Esophagus muscularis mucosa (tissue), 4 donors: Measurements from ENCODE around the gene CCR8. TPM values are rescaled to one million over a fixed set of nuclear protein-coding genes. Genes with fewer than 3 reads are reported as not detected.

ENCODE experiments used
- DNase-seq: peaks from one replicate; pipeline ENCODE4 v3.0.0-alpha.2; 2017; ENCODE audit errors: extremely low spot score
- H3K27ac ChIP-seq, 4 donors: fragments of 200-600 bp; sonication (generic); replicated peaks in 1 of 4; 1 replicate in 3 of 4; 2 replicates in 1 of 4; pipeline ENCODE4 v1.5.1; 2016 to 2019; ENCODE audit warnings: mild to moderate bottlenecking in 1 of 4
- H3K27me3 ChIP-seq, 4 donors: fragments of 200-600 bp; sonication (generic); one replicate each; pipeline versions ENCODE4 v1.5.1 to v1.6.0; 2016 to 2019
- H3K36me3 ChIP-seq, 4 donors: fragments of 200-600 bp; sonication (generic); one replicate each; pipeline ENCODE4 v1.5.1; 2016 to 2019
- H3K4me1 ChIP-seq, 4 donors: fragments of 200-600 bp; sonication (generic); one replicate each; pipeline ENCODE4 v1.5.1; 2016 to 2019
- H3K4me3 ChIP-seq, 4 donors: fragments of 200-600 bp; sonication (generic); 1 replicate in 2 of 4; 2 replicates in 2 of 4; pipeline ENCODE4 v1.5.1; 2016 to 2019; ENCODE audit warnings: mild to moderate bottlenecking in 4 of 4, moderate library complexity in 1 of 4
- H3K9me3 ChIP-seq, 4 donors: fragments of 200-600 bp; sonication (generic); 1 replicate in 3 of 4; 2 replicates in 1 of 4; pipeline ENCODE4 v1.5.1; 2016 to 2019
- CTCF ChIP-seq, 3 experiments: fragments of 200-600 bp in 2 of 3; fragments of 450-650 bp in 1 of 3; sonication (generic) in 2 of 3; IDR thresholded peaks; one replicate each; pipeline ENCODE4 v1.5.1; 2017 to 2019; ENCODE audit warnings: antibody characterized with exemption in 3 of 3, mild to moderate bottlenecking in 2 of 3, moderate library complexity in 1 of 3
- EP300 ChIP-seq: sonication (generic); formaldehyde crosslinking; IDR thresholded peaks from one replicate; pipeline ENCODE4 v1.6.1; 2017; ENCODE audit warnings: antibody characterized with exemption
- POLR2A ChIP-seq: fragments of 450-650 bp; IDR thresholded peaks from one replicate; pipeline ENCODE4 v1.6.1; 2017; ENCODE audit warnings: antibody characterized with exemption, moderate library complexity, mild to moderate bottlenecking, low read depth
- POLR2AphosphoS5 ChIP-seq, 2 donors: sonication (generic); formaldehyde crosslinking; IDR thresholded peaks; one replicate each; pipeline ENCODE4 v1.6.1; 2017; ENCODE audit warnings: antibody characterized with exemption in 2 of 2
- WGBS: methylation state at CpG from one replicate; pipeline ENCODE4 v1.1.5; 2018; 5-methylcytosine and 5-hydroxymethylcytosine counted together
- intact Hi-C: fragments of 100-400 bp; cut with DNase I; formaldehyde crosslinking; loops from one replicate; pipeline ENCODE4 v1.15.1; 2023
- total RNA-seq, 4 donors: library from RNA; depleted of rRNA; stranded (reverse); fragments of >200 nt; gene quantifications; one replicate each; pipeline versions ENCODE4 v1.1.0 to v1.2.1, GENCODE V29; 2016

CCR8 gene
- total RNA-seq, 4 donors from 2014 or later = not detected

- TF ChIP-seq POLR2A = no peak
- TF ChIP-seq EP300 = no peak
- TF ChIP-seq CTCF (IDR thresholded peaks at IDR 0.05) = peak; percentile 86 to 98 (median 90)
- peak in 1 of 2 donors; percentile 6 for TF ChIP-seq POLR2AphosphoS5 (IDR thresholded peaks at IDR 0.05)
- peak; percentile 95 for DNase-seq
- intact Hi-C loops = loop anchor here (5.0 kb wide), 1 partner anchor 165 kb away; no protein-coding TSS in a partner anchor
- Histone ChIP-seq H3K27me3 (no peaks in the 10 kb centered on the region), H3K4me1 (peaks cover 0 to 11% (median 4%) of the 10 kb centered on the region in 4 donors), H3K36me3 (no peaks in the 10 kb centered on the region), H3K27ac (no peak overlapping the region), H3K9me3 (no peaks in the 10 kb centered on the region), H3K4me3 (no peak overlapping the region)
- WGBS = 40% methylated on average over 1 of the region's 5 CpGs
These were observed 37.6 kb upstream of the CCR8 start for GRCh38 chr3:39291903-39292329.

DNA sequence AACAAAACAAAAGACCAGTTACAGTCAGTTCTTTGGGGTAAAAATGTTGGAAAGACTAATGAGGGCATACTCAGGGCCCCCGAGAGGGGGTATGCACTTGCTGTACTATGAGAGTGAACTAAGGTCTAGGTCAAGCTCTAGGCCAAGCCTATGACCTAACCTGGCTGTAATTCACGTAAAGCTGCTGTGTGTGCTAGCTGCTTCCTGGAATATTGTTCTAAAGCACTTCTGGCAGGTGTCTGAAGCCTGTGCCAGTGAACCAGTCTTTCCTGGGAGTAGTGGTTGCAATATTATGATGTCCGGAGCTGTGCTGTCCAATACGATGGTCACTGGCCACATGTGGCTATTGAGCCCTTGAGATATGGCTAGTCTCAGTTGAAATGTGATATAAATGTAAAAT, 36.5 kb upstream of the CCR8 start:
- H3K4me1 ChIP-seq = peaks cover 0 to 11% (median 4%) of the 10 kb centered on the region in 4 donors
- no peak overlapping the region for H3K4me3 ChIP-seq
- H3K9me3 ChIP-seq = no peaks in the 10 kb centered on the region
- no peak for DNase-seq
- TF ChIP-seq EP300 (no peak), CTCF (IDR thresholded peaks at IDR 0.05) (no peak), POLR2AphosphoS5 (IDR thresholded peaks at IDR 0.05) (no peak), POLR2A (no peak)
- no peaks in the 10 kb centered on the region for H3K36me3 ChIP-seq
- 88% methylated on average over 4 of the region's 4 CpGs for WGBS
- no peak overlapping the region for H3K27ac ChIP-seq
- no peaks in the 10 kb centered on the region for H3K27me3 ChIP-seq
- intact Hi-C loops = loop anchor here (5.0 kb wide), 1 partner anchor 166 kb away; no protein-coding TSS in a partner anchor

DNA sequence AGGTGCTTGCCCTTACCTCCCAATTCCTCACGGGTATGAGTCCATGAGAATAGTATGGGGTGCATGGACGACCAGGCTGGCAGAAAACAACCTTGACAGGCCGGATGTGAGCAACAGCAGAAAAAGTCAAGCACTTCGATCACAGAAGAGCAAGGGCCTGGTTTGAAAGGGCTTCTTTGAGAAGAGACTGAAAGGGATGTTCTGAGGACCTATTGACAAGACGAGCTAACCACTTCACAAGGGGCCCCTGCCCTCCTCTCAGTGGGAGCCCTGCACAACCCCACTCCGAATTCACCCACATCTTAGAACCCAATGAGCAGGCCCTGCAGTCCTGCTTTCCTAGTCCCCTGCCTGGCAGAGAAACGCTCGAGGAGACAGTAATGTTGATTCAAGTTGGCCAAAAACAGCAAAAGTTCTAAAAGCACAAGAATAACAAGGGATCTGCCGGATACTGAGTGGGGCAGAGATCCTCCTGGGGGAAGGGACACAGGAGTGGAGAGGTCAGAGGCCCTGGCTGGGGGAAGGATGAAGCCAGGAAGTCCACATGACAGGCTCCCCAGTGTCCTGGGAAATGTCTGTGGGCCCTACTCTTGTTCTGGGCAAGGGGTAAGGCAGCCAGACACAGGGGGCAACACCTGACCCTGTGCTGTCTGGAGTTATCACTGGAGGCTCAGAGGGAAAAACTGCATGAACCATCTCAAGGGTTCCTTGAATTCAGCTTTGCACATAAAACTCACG, 34.9 kb upstream of the CCR8 start:
- no peak overlapping the region for H3K4me3 ChIP-seq
- H3K27ac ChIP-seq = no peak overlapping the region
- H3K4me1 ChIP-seq = peaks cover 0 to 11% (median 4%) of the 10 kb centered on the region in 4 donors
- no peaks in the 10 kb centered on the region for H3K36me3 ChIP-seq
- intact Hi-C loops = loop anchor here (5.0 kb wide), 1 partner anchor 167 kb away; no protein-coding TSS in a partner anchor
- TF ChIP-seq EP300 = no peak
- no peak for TF ChIP-seq POLR2A
- TF ChIP-seq POLR2AphosphoS5 (IDR thresholded peaks at IDR 0.05) = no peak
- no peak for TF ChIP-seq CTCF (IDR thresholded peaks at IDR 0.05)
- WGBS = 61% methylated on average over 9 of the region's 10 CpGs
- peaks cover 0 to 13% (median 0%) of the 10 kb centered on the region in 4 donors for H3K9me3 ChIP-seq
- no peak for DNase-seq
- H3K27me3 ChIP-seq = no peaks in the 10 kb centered on the region

DNA sequence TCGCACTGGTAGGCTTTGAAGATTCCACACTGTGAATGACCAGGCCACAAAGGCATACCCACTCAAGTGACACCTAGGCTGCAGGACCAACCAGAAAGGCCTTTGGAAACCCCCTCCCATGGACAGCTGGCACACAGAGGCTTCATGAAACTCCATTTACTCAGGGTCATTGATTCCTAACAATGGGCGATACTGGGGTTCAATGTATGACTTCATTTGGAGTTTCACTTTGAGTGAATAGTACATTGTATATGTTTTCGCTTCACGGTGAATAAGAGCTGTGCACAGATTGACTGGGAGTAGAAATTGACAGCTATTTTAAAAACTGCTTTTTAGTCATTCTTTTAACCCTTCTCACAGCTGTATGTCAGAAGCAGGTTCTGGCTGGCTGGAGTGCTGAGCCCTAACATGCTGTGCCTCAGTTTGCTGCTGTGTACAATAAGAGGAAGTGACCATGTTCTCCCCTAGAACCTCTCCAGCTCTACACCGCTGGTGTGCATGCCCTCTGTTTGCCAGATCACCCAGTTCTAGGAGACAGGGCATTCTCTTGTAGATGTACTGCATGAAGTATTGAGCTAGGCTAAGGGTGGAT, 34.2 kb upstream of the CCR8 start:
- Histone ChIP-seq H3K9me3 (peaks cover 0 to 14% (median 0%) of the 10 kb centered on the region in 4 donors), H3K27me3 (no peaks in the 10 kb centered on the region), H3K36me3 (no peaks in the 10 kb centered on the region), H3K27ac (no peak overlapping the region), H3K4me3 (no peak overlapping the region), H3K4me1 (peaks cover 0 to 7% (median 2%) of the 10 kb centered on the region in 4 donors)
- no peak for TF ChIP-seq EP300
- no peak for TF ChIP-seq POLR2AphosphoS5 (IDR thresholded peaks at IDR 0.05)
- no peak for TF ChIP-seq CTCF (IDR thresholded peaks at IDR 0.05)
- no peak for TF ChIP-seq POLR2A
- no peak for DNase-seq
- 74% methylated on average over 4 of the region's 5 CpGs for WGBS
- intact Hi-C loops = no loop called here
